CD14-positive monocyte (primary cell): ENCODE results near the gene RALGAPB. TPM values are rescaled to one million over a fixed set of nuclear protein-coding genes. Genes with fewer than 3 reads are reported as not detected.

Experiments used
- DNase-seq, 3 donors: peaks; one replicate each; pipeline ENCODE4 v3.0.0-alpha.2; 2011 to 2022
- H2AFZ ChIP-seq: 2 replicates; pipeline ENCODE4 v1.6.0; 2012; ENCODE audit warnings: mild to moderate bottlenecking, low read depth, low read length, inconsistent platforms; ENCODE audit not compliant: insufficient read depth, poor library complexity, severe bottlenecking
- H3K27ac ChIP-seq, 2 donors: 1 replicate in 1 of 2; 2 replicates in 1 of 2; pipeline ENCODE4 v1.5.1; 2012 to 2013; ENCODE audit warnings: low read length in 2 of 2, control low read depth in 1 of 2, inconsistent platforms in 1 of 2, low read depth in 1 of 2, mild to moderate bottlenecking in 1 of 2
- H3K27me3 ChIP-seq, 2 donors: one replicate each; pipeline versions ENCODE4 v1.6.0 to v1.6.1; 2011 to 2013; ENCODE audit warnings: low read length in 2 of 2; ENCODE audit not compliant: control insufficient read depth in 2 of 2, insufficient read depth in 2 of 2
- H3K36me3 ChIP-seq, 2 donors: replicated peaks in 1 of 2; 1 replicate in 1 of 2; 2 replicates in 1 of 2; pipeline versions ENCODE4 v1.5.1 to v1.6.1; 2012 to 2013; ENCODE audit warnings: low read length in 2 of 2, control low read depth in 1 of 2, inconsistent platforms in 1 of 2, mild to moderate bottlenecking in 1 of 2; ENCODE audit not compliant: insufficient read depth in 2 of 2, control insufficient read depth in 1 of 2
- H3K4me1 ChIP-seq, 2 donors: 1 replicate in 1 of 2; 2 replicates in 1 of 2; pipeline versions ENCODE4 v1.5.1 to v1.6.1; 2012 to 2013; ENCODE audit warnings: low read length in 2 of 2, control low read depth in 1 of 2, inconsistent platforms in 1 of 2, mild to moderate bottlenecking in 1 of 2, moderate library complexity in 1 of 2; ENCODE audit not compliant: insufficient read depth in 2 of 2, control insufficient read depth in 1 of 2
- H3K4me2 ChIP-seq: replicated peaks from 2 replicates; pipeline ENCODE3; 2012; ENCODE audit warnings: low read length, moderate library complexity, mild to moderate bottlenecking; ENCODE audit not compliant: poor library complexity, severe bottlenecking; ENCODE audit errors: extremely low read depth
- H3K4me3 ChIP-seq, 3 experiments: fragments of 200-600 bp in 1 of 3; sonication (generic) in 1 of 3; replicated peaks in 1 of 3; 1 replicate in 2 of 3; 2 replicates in 1 of 3; pipeline ENCODE4 v1.5.1; 2011 to 2013; ENCODE audit warnings: low read length in 3 of 3, mild to moderate bottlenecking in 3 of 3, control low read depth in 2 of 3, low read depth in 2 of 3, inconsistent platforms in 1 of 3, moderate library complexity in 1 of 3
- H3K79me2 ChIP-seq: 2 replicates; pipeline ENCODE4 v1.6.0; 2012; ENCODE audit warnings: mild to moderate bottlenecking, control low read depth, inconsistent platforms, low read length, moderate library complexity; ENCODE audit not compliant: insufficient read depth
- H3K9ac ChIP-seq: 2 replicates; pipeline ENCODE4 v1.6.0; 2017; ENCODE audit warnings: low read length, mild to moderate bottlenecking; ENCODE audit not compliant: insufficient read depth, poor library complexity, severe bottlenecking
- H3K9me3 ChIP-seq, 2 donors: replicated peaks in 1 of 2; 1 replicate in 1 of 2; 2 replicates in 1 of 2; pipeline versions ENCODE4 v1.5.1 to v1.6.1; 2012 to 2013; ENCODE audit warnings: low read length in 2 of 2, control low read depth in 1 of 2; ENCODE audit not compliant: control insufficient read depth in 1 of 2, insufficient read depth in 1 of 2
- H4K20me1 ChIP-seq: 2 replicates; pipeline ENCODE4 v1.6.0; 2012; ENCODE audit warnings: mild to moderate bottlenecking, low read length, control low read depth, moderate library complexity; ENCODE audit not compliant: insufficient read depth
- H3K27ac Mint-ChIP-seq, 7 donors: one replicate each; pipeline ENCODE4 v1.8.0; 2020; ENCODE audit warnings: mild to moderate bottlenecking in 7 of 7, mixed read lengths in 7 of 7, moderate library complexity in 6 of 7, inconsistent platforms in 2 of 7
- H3K27me3 Mint-ChIP-seq, 3 donors: one replicate each; pipeline ENCODE4 v1.8.0; 2021 to 2022; ENCODE audit warnings: low read depth in 3 of 3, mild to moderate bottlenecking in 3 of 3, mixed read lengths in 3 of 3, moderate library complexity in 3 of 3, inconsistent platforms in 1 of 3
- H3K36me3 Mint-ChIP-seq, 2 donors: one replicate each; pipeline ENCODE4 v1.8.0; 2020; ENCODE audit warnings: mixed read lengths in 2 of 2, inconsistent platforms in 1 of 2, mild to moderate bottlenecking in 1 of 2
- H3K4me1 Mint-ChIP-seq: one replicate; pipeline ENCODE4 v1.8.0; 2020; ENCODE audit warnings: mild to moderate bottlenecking, mixed read lengths
- H3K4me3 Mint-ChIP-seq, 2 donors: one replicate each; pipeline ENCODE4 v1.8.0; 2020; ENCODE audit warnings: mild to moderate bottlenecking in 2 of 2, mixed read lengths in 2 of 2, moderate library complexity in 1 of 2
- H3K9me3 Mint-ChIP-seq, 7 donors: one replicate each; pipeline ENCODE4 v1.8.0; 2020 to 2022; ENCODE audit warnings: mixed read lengths in 7 of 7, mild to moderate bottlenecking in 6 of 7, moderate library complexity in 6 of 7, inconsistent platforms in 2 of 7
- CTCF ChIP-seq: fragments of 200-600 bp; IDR thresholded peaks from one replicate; pipeline ENCODE4 v1.8.0; 2022; ENCODE audit warnings: antibody characterized with exemption, mild to moderate bottlenecking
- WGBS: methylation state at CpG from one replicate; pipeline ENCODE4 v1.1.5; 2013; ENCODE audit warnings: missing lambda C conversion rate; ENCODE audit not compliant: insufficient coverage; 5-methylcytosine and 5-hydroxymethylcytosine counted together
- intact Hi-C, 2 donors: fragments of 100-400 bp; cut with micrococcal nuclease; formaldehyde crosslinking; loops; one replicate each; pipeline versions ENCODE4 v1.15.0 to v1.15.1; 2023
- polyA plus RNA-seq, 3 donors: library from polyadenylated mRNA; depleted of rRNA in 1 of 3; unstranded in 2 of 3; stranded (reverse) in 1 of 3; fragments of 300-500 nt in 2 of 3; fragments of >200 nt in 1 of 3; fragmentation: Illumina TruSeq in 2 of 3; gene quantifications; 1 replicate in 2 of 3; 2 replicates in 1 of 3; pipeline ENCODE4 v1.2.3, GENCODE V29; 2012 to 2021

Gene RALGAPB
- polyA plus RNA-seq, 3 donors = 4.7 to 15.5 (median 6.1) TPM

- WGBS = 95% methylated on average over 2 of the region's 4 CpGs
- intact Hi-C loops = no loop called here
These were observed 137.2 kb downstream of the RALGAPB start for GRCh38 chr20:38609815-38610214.

GRCh38 chr20:38610521-38610920 lies 137.9 kb downstream of the RALGAPB start:
- Histone ChIP-seq H2AFZ (no peak overlapping the region), H3K4me1 (no peaks in the 10 kb centered on the region), H3K79me2 (no peaks in the 10 kb centered on the region), H3K9me3 (no peaks in the 10 kb centered on the region), H3K4me3 (no peak overlapping the region), H3K9ac (no peak overlapping the region), H3K27ac (no peak overlapping the region), H3K27me3 (peaks cover 5 to 10% of the 10 kb centered on the region in 2 donors), H3K4me2 (no peak overlapping the region), H4K20me1 (no peaks in the 10 kb centered on the region), H3K36me3 (no peaks in the 10 kb centered on the region)
- Mint-ChIP-seq H3K27me3 (peaks cover 12 to 29% (median 14%) of the 10 kb centered on the region in 3 donors), H3K27ac (no peak overlapping the region), H3K4me3 (no peak overlapping the region), H3K9me3 (peaks cover 0 to 3% (median 0%) of the 10 kb centered on the region in 7 donors), H3K4me1 (no peaks in the 10 kb centered on the region), H3K36me3 (no peaks in the 10 kb centered on the region)
- intact Hi-C loops = no loop called here
- no peak for DNase-seq
- 74% methylated on average over 4 of the region's 5 CpGs for WGBS
- TF ChIP-seq CTCF = no peak

More at GRCh38 chr20:38609815-38610214, 137.2 kb downstream of the RALGAPB start:
- Histone ChIP-seq H3K79me2 (no peaks in the 10 kb centered on the region), H3K36me3 (no peaks in the 10 kb centered on the region), H3K4me2 (no peak overlapping the region), H3K9me3 (no peaks in the 10 kb centered on the region), H4K20me1 (no peaks in the 10 kb centered on the region), H3K4me1 (no peaks in the 10 kb centered on the region), H3K9ac (no peak overlapping the region), H3K4me3 (no peak overlapping the region), H2AFZ (no peak overlapping the region), H3K27ac (no peak overlapping the region), H3K27me3 (peaks cover 9 to 16% of the 10 kb centered on the region in 2 donors)
- Mint-ChIP-seq H3K4me3 (no peak overlapping the region), H3K4me1 (no peaks in the 10 kb centered on the region), H3K27me3 (peaks cover 19 to 32% (median 20%) of the 10 kb centered on the region in 3 donors), H3K27ac (no peak overlapping the region), H3K9me3 (peaks cover 0 to 3% (median 0%) of the 10 kb centered on the region in 7 donors), H3K36me3 (no peaks in the 10 kb centered on the region)
- DNase-seq = no peak
- no peak for TF ChIP-seq CTCF
